ENCODE data around the gene RASSF5.

Gene RASSF5

GRCh38 chr1:206495493-206496046 lies 11.8 kb upstream of the RASSF5 start:
- no peaks in the 10 kb centered on the region for H3K4me1 ChIP-seq (ENCODE audit: control insufficient read depth, insufficient read depth, low read length, poor library complexity, severe bottlenecking)
- H3K4me3 ChIP-seq (ENCODE audit: insufficient read depth, low read depth, low read length, poor library complexity, severe bottlenecking), result no peak overlapping the region
- no peaks in the 10 kb centered on the region for H3K27me3 ChIP-seq (replicated peaks; ENCODE audit: control insufficient read depth, insufficient read depth, low read length, poor library complexity, severe bottlenecking)
- peaks cover 80% of the 10 kb centered on the region for H3K36me3 ChIP-seq (ENCODE audit: control insufficient read depth, insufficient read depth, low read length)
- no peak overlapping the region for H3K27ac ChIP-seq (ENCODE audit: insufficient read depth, low read length, poor library complexity, severe bottlenecking)
- H3K9me3 ChIP-seq (ENCODE audit: control insufficient read depth, low read length), result no peaks in the 10 kb centered on the region
- DNase-seq, result no peak

- Histone ChIP-seq H3K9me3 (ENCODE audit: control insufficient read depth, low read length) (no peaks in the 10 kb centered on the region), H3K4me1 (ENCODE audit: control insufficient read depth, insufficient read depth, low read length, poor library complexity, severe bottlenecking) (no peaks in the 10 kb centered on the region), H3K4me3 (ENCODE audit: insufficient read depth, low read depth, low read length, poor library complexity, severe bottlenecking) (no peak overlapping the region), H3K27ac (ENCODE audit: insufficient read depth, low read length, poor library complexity, severe bottlenecking) (no peak overlapping the region), H3K36me3 (ENCODE audit: control insufficient read depth, insufficient read depth, low read length) (peaks cover 76% of the 10 kb centered on the region), H3K27me3 (replicated peaks; ENCODE audit: control insufficient read depth, insufficient read depth, low read length, poor library complexity, severe bottlenecking) (no peaks in the 10 kb centered on the region)
- no peak for DNase-seq
These were observed 11.1 kb upstream of the RASSF5 start for GRCh38 chr1:206496131-206496793.

GRCh38 chr1:206497363-206497762 lies 10.0 kb upstream of the RASSF5 start:
- Histone ChIP-seq H3K27ac (ENCODE audit: insufficient read depth, low read length, poor library complexity, severe bottlenecking) (no peak overlapping the region), H3K27me3 (replicated peaks; ENCODE audit: control insufficient read depth, insufficient read depth, low read length, poor library complexity, severe bottlenecking) (no peaks in the 10 kb centered on the region), H3K4me3 (ENCODE audit: insufficient read depth, low read depth, low read length, poor library complexity, severe bottlenecking) (no peak overlapping the region), H3K4me1 (ENCODE audit: control insufficient read depth, insufficient read depth, low read length, poor library complexity, severe bottlenecking) (no peaks in the 10 kb centered on the region), H3K36me3 (ENCODE audit: control insufficient read depth, insufficient read depth, low read length) (peaks cover 65% of the 10 kb centered on the region), H3K9me3 (ENCODE audit: control insufficient read depth, low read length) (no peaks in the 10 kb centered on the region)
- DNase-seq, result no peak

GRCh38 chr1:206497774-206498173 lies 9.6 kb upstream of the RASSF5 start:
- Histone ChIP-seq H3K27ac (ENCODE audit: insufficient read depth, low read length, poor library complexity, severe bottlenecking) (no peak overlapping the region), H3K4me1 (ENCODE audit: control insufficient read depth, insufficient read depth, low read length, poor library complexity, severe bottlenecking) (no peaks in the 10 kb centered on the region), H3K4me3 (ENCODE audit: insufficient read depth, low read depth, low read length, poor library complexity, severe bottlenecking) (no peak overlapping the region), H3K36me3 (ENCODE audit: control insufficient read depth, insufficient read depth, low read length) (peaks cover 61% of the 10 kb centered on the region), H3K9me3 (ENCODE audit: control insufficient read depth, low read length) (no peaks in the 10 kb centered on the region), H3K27me3 (replicated peaks; ENCODE audit: control insufficient read depth, insufficient read depth, low read length, poor library complexity, severe bottlenecking) (no peaks in the 10 kb centered on the region)
- no peak for DNase-seq

- Histone ChIP-seq H3K9me3 (ENCODE audit: control insufficient read depth, low read length) (no peaks in the 10 kb centered on the region), H3K4me1 (ENCODE audit: control insufficient read depth, insufficient read depth, low read length, poor library complexity, severe bottlenecking) (no peaks in the 10 kb centered on the region), H3K36me3 (ENCODE audit: control insufficient read depth, insufficient read depth, low read length) (peaks cover 52% of the 10 kb centered on the region), H3K27me3 (replicated peaks; ENCODE audit: control insufficient read depth, insufficient read depth, low read length, poor library complexity, severe bottlenecking) (no peaks in the 10 kb centered on the region), H3K4me3 (ENCODE audit: insufficient read depth, low read depth, low read length, poor library complexity, severe bottlenecking) (no peak overlapping the region), H3K27ac (ENCODE audit: insufficient read depth, low read length, poor library complexity, severe bottlenecking) (no peak overlapping the region)
- DNase-seq, result no peak
These were observed 8.6 kb upstream of the RASSF5 start for GRCh38 chr1:206498685-206499084.

- DNase-seq, result no peak
- Histone ChIP-seq H3K36me3 (ENCODE audit: control insufficient read depth, insufficient read depth, low read length) (peaks cover 43% of the 10 kb centered on the region), H3K27ac (ENCODE audit: insufficient read depth, low read length, poor library complexity, severe bottlenecking) (no peak overlapping the region), H3K4me3 (ENCODE audit: insufficient read depth, low read depth, low read length, poor library complexity, severe bottlenecking) (no peak overlapping the region), H3K9me3 (ENCODE audit: control insufficient read depth, low read length) (no peaks in the 10 kb centered on the region), H3K27me3 (replicated peaks; ENCODE audit: control insufficient read depth, insufficient read depth, low read length, poor library complexity, severe bottlenecking) (no peaks in the 10 kb centered on the region), H3K4me1 (ENCODE audit: control insufficient read depth, insufficient read depth, low read length, poor library complexity, severe bottlenecking) (peaks cover 3% of the 10 kb centered on the region)
These were observed 7.3 kb upstream of the RASSF5 start for GRCh38 chr1:206500046-206500445.

- H3K4me3 ChIP-seq (ENCODE audit: insufficient read depth, low read depth, low read length, poor library complexity, severe bottlenecking), result no peak overlapping the region
- H3K27me3 ChIP-seq (replicated peaks; ENCODE audit: control insufficient read depth, insufficient read depth, low read length, poor library complexity, severe bottlenecking), result no peaks in the 10 kb centered on the region
- no peaks in the 10 kb centered on the region for H3K9me3 ChIP-seq (ENCODE audit: control insufficient read depth, low read length)
- H3K36me3 ChIP-seq (ENCODE audit: control insufficient read depth, insufficient read depth, low read length), result peaks cover 26% of the 10 kb centered on the region
- peaks cover 3% of the 10 kb centered on the region for H3K4me1 ChIP-seq (ENCODE audit: control insufficient read depth, insufficient read depth, low read length, poor library complexity, severe bottlenecking)
- no peak overlapping the region for H3K27ac ChIP-seq (ENCODE audit: insufficient read depth, low read length, poor library complexity, severe bottlenecking)
- no peak for DNase-seq
These were observed 5.5 kb upstream of the RASSF5 start for GRCh38 chr1:206501881-206502280.

- H3K4me3 ChIP-seq (ENCODE audit: insufficient read depth, low read depth, low read length, poor library complexity, severe bottlenecking), result no peak overlapping the region
- peaks cover 22% of the 10 kb centered on the region for H3K36me3 ChIP-seq (ENCODE audit: control insufficient read depth, insufficient read depth, low read length)
- no peak for DNase-seq
- no peaks in the 10 kb centered on the region for H3K27me3 ChIP-seq (replicated peaks; ENCODE audit: control insufficient read depth, insufficient read depth, low read length, poor library complexity, severe bottlenecking)
- peaks cover 3% of the 10 kb centered on the region for H3K4me1 ChIP-seq (ENCODE audit: control insufficient read depth, insufficient read depth, low read length, poor library complexity, severe bottlenecking)
- H3K9me3 ChIP-seq (ENCODE audit: control insufficient read depth, low read length), result no peaks in the 10 kb centered on the region
- H3K27ac ChIP-seq (ENCODE audit: insufficient read depth, low read length, poor library complexity, severe bottlenecking), result no peak overlapping the region
These were observed 4.9 kb upstream of the RASSF5 start for GRCh38 chr1:206502403-206502802.

- Histone ChIP-seq H3K4me1 (ENCODE audit: control insufficient read depth, insufficient read depth, low read length, poor library complexity, severe bottlenecking) (peaks cover 4% of the 10 kb centered on the region), H3K27ac (ENCODE audit: insufficient read depth, low read length, poor library complexity, severe bottlenecking) (no peak overlapping the region), H3K4me3 (ENCODE audit: insufficient read depth, low read depth, low read length, poor library complexity, severe bottlenecking) (no peak overlapping the region), H3K27me3 (replicated peaks; ENCODE audit: control insufficient read depth, insufficient read depth, low read length, poor library complexity, severe bottlenecking) (no peaks in the 10 kb centered on the region), H3K9me3 (ENCODE audit: control insufficient read depth, low read length) (no peaks in the 10 kb centered on the region), H3K36me3 (ENCODE audit: control insufficient read depth, insufficient read depth, low read length) (peaks cover 19% of the 10 kb centered on the region)
- DNase-seq, result no peak
These were observed 4.5 kb upstream of the RASSF5 start for GRCh38 chr1:206502812-206503211.

GRCh38 chr1:206503591-206504362 lies 3.6 kb upstream of the RASSF5 start:
- no peak overlapping the region for H3K4me3 ChIP-seq (ENCODE audit: insufficient read depth, low read depth, low read length, poor library complexity, severe bottlenecking)
- peaks cover 7% of the 10 kb centered on the region for H3K27me3 ChIP-seq (replicated peaks; ENCODE audit: control insufficient read depth, insufficient read depth, low read length, poor library complexity, severe bottlenecking)
- peaks cover 13% of the 10 kb centered on the region for H3K4me1 ChIP-seq (ENCODE audit: control insufficient read depth, insufficient read depth, low read length, poor library complexity, severe bottlenecking)
- H3K36me3 ChIP-seq (ENCODE audit: control insufficient read depth, insufficient read depth, low read length), result peaks cover 11% of the 10 kb centered on the region
- no peak for DNase-seq
- H3K27ac ChIP-seq (ENCODE audit: insufficient read depth, low read length, poor library complexity, severe bottlenecking), result no peak overlapping the region
- no peaks in the 10 kb centered on the region for H3K9me3 ChIP-seq (ENCODE audit: control insufficient read depth, low read length)

Measured in effector memory CD4-positive, alpha-beta T cell (primary cell).